ENCODE data around the gene BCAS3.

BCAS3 gene

DNA sequence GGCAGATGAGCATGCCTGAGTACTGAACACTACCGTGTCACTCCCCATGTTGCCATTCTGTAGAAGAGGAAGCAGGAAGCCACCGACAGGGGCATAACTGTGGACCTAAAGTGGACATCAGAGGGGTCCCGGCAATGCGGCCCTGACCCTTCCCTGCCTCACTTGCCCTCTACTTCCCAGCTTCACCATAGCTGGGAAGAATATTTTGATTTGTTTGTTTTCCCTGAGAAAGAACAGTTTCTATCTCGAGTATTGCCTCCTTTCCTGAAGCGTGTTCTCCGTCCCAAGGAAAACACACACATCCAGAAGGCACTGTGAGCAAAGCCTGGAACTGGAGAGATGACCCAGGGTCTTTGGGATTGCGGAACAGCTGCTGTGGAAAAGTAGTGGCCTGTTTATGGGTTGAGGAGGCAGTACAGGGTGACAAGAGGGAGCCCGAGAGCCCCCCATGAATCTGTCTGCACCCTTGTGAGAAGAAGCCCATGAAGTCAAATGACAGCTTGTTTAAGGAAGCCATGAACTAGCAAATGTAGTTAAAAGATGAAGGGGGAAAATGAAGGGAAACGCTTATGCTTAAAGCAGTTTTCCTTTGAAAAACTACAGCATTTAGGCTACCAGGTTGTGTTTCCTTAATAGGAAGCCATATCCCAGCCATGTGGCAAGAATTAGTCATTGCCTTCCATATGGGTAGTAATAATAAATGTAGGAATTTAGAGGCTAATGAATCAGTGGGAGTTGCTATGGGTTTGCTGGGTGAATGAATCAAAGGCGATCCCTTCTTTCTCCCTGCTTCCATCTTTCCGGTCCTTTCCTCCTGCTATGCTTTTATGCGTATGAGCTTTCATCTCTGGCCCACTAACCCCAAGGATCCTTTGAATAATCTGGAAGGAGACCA, 632.0 kb downstream of the BCAS3 start:
- DNase-seq, result no peak

DNA sequence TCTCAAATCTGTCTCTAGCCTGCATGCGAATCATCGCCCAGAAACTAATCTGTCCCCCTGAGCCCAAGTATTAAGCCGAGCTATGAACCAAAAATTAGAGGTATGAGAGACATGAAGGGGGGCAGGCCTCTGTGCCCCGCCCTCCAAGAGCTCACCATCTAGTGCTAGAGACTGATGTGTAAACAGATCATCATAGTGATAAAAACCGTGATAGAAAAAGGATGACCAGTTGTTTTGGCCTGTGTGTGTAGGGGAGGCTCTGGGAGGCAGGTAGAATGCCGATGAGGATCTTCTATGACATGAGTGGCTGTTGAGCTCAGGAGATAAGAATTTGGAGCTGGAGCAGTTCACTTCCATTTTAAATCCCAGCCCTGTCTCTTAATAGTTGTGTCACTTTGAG, 632.9 kb downstream of the BCAS3 start:
- DNase-seq, result no peak

DNA sequence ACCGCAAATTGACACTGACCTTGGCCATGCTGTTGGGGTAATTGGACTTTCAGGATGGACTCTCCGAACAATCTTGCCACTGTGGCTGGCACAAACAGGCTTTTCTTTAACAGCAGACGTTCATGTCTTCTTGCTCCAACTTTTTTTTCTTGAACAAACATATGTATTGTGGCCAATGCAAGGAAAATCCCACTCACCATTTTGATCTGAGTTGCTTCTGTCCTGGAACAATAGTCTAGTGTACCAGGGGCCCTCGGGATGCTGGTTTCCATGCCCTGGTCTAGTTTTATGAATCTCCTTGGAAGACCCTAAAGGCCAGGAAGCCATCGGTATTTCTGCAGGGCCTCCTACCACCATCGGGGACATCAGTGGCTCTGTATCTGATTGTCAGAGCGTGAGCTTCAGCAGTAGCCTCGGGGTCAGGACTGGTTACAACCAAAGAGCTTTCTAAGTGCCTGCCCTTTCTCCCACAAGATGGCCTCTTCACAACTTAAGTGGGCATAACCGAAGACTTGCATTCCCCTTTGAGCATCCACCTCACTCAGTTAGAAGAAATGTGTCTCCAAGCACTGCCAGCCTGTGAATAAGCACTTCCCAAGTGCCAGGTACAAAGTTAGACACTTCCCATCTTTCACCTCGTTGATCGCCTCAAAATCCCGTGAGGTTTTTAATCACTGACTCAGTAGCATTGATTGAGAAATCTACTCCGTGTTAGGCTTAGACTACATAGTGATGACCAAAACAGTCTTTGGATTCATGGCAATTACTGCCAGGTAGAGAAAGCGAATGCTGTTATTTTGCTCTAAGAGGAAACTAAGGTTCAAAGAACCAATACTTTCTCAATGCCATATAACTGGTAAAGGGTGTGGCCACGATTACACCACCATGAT, 635.0 kb downstream of the BCAS3 start:
- no peak for DNase-seq

DNA sequence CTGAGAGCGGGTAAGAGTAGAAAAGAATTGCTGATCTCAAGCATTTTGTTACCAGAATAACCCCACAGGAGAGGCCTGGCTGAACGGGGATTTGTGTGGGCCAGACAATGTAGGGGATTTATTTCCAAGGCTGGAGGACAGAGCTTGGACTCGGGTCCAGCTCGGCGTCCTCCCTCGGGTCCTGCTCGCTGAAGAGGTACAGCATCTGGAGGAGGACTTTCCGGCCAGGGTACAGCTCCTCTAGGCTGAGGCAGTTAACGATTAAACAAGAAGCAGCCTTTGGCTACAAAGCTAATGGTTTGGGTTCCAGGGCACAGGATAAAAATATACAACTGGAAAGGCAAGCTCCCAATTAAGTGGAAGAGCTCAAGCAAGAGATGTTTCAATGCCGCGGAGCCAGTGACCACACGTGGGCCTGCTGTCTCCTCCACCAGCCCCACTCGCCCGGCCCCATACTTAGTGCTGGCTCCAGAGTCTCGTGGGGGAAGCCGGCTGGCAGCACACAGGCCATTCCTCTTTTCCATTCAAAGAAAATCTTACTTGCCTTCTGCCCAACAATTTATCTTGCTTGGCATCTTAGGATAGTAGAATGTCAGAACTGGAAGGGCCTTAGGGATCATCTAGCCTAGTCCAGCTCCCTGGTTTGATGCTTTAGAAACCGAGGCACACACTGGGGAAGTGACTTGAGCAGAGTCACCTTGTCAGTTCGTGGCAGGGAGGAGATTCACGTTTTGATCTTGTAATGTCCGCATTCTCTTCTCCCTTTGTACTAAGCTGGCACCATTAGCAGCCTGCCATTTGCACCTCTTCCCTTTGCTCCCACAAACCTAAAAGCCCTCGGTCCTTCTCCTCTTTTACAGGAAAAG, 636.0 kb downstream of the BCAS3 start:
- DNase-seq, result no peak

DNA sequence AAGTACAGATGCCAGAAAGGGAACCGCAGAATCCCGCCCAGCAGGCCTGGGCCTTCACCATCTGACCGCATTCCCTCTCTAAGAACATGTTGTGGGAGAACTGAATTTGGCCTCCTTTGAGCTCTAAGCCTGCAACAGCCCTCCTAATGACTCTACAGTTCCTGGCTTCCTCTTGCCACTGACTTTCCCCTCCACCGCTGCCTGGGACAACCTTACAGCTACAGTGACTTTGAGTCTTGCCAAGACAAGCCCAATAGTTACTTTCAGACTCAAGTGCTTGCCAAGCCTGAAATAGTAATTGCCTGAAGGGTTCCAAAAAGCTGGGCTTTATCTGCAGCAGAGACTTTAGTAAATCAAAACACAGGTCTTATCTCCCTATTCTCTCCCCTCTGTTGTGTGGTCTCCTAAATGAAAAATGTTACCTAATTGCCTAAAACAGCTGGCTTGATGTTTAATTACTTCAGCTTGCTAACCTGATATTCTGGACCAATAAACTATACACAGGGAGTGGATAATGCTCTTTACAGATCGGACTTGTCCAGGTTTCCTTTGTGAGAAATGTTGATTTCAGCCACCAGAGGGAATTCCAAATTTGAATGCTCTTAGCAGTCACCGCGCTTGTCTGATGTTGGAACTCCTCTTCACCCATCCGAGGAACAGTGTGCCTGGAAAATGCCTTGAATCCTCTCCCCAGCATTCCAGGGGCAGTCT, 636.9 kb downstream of the BCAS3 start:
- no peak for DNase-seq

DNA sequence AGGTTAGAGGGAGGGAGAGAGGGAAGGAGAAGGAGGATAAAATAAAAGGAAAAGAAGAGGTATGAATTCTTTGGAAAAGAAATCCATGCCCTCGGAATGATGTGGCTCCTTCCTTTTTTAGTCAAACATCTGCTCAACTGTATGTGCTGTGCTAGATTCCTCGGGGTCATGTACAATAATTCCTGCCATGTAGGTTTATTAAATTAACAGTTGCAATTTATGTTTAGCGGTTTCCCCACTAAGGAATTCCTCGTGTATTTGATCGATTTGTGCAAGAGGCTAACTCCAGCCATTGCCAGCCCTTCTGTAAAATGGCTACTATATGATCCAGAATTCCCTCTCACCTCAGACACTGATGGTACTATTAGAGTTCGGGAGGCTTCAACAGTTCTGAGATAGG, 639.0 kb downstream of the BCAS3 start:
- DNase-seq, result no peak

DNA sequence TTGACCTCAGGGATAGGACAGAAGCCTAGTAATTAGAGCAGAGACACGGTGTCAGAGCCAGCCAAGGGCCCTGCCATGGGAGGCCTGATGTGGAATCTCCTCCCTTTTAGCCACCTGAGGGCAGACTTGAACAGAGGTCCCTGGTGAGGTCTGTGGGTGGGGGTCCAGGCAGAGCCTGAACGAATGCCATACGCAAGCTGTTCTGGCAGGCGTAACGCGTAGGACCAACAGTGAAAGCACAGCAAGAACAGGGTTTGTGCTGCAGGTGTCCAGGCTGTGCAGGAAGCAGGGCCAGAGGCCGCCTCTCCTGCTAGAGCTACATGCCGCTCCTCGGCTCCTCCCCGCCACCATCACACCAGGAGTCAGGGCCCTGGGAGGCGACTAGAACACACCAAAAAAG, 640.1 kb downstream of the BCAS3 start:
- no peak for DNase-seq

DNA sequence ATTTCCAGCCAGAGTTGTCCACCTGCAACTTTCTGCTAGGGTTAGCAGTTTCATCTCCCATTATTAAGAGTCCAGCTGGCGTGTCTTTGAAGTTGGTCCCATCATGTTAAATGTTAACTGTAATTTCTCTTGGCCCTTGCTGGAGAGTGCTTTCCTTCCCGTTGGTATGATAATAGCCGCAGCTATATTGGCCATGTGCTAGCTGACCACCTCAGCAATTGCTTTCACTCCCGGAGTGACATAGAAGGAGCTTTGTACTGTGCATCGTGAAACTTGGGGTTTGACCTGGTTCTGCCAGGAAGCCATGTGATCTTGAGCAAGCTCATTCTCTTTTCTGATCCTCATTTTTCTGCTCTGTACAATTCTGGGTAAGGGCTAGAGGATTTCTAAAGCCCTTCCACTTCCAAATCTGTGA, 641.0 kb downstream of the BCAS3 start:
- DNase-seq, result no peak

DNA sequence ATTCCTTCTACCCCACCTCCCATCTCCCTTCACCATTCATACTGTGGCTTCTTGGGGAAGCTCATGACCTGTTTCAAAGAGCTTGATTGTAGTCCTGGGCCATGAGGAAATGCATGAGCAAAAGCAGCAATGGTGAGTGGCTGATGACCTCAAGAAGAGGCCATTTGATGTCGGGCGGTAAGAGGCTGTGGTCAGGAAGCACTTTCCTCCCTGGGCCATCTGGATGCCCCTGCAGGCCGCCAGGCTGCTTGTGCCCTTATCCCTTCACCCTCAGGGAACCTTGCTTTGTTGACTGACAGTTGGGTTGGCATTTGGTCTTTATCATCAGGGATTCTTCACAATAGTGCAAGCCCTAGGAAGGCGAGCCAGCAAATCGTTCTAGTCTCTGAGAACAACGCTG, 643.7 kb downstream of the BCAS3 start:
- DNase-seq, result no peak

DNA sequence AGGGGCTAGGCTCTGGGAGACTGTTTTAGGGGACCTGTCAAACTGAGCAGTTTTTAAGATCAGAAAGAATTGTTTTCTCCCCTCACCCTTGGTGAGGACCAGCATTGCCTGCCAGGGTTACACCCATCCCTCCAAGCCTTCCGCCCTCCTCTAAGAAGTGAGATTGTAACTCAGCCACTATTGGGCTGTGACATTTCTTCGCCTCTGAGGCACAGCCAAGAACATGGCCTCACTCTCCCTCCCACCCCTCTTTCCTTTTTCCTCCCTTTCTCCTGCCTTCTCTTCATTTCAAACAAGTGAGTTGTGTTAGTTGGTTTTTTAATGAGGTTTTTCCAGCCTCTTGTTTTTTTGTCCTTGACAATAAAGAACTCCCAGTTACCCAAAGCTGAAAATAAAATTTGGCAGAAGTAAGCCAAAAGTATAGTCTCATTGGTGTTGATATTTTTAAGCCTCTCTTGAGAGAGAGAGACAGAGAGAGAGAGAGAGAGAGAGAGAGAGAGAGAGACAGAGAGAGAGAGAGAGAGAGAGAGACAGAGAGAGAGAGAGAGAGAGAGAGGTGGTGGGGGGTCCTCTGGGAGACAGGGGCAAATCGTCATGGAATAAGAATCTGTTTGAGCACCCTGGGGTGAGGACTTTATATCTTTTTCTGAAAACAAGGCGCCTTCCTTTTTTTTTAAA, 644.8 kb downstream of the BCAS3 start:
- no peak for DNase-seq

DNA sequence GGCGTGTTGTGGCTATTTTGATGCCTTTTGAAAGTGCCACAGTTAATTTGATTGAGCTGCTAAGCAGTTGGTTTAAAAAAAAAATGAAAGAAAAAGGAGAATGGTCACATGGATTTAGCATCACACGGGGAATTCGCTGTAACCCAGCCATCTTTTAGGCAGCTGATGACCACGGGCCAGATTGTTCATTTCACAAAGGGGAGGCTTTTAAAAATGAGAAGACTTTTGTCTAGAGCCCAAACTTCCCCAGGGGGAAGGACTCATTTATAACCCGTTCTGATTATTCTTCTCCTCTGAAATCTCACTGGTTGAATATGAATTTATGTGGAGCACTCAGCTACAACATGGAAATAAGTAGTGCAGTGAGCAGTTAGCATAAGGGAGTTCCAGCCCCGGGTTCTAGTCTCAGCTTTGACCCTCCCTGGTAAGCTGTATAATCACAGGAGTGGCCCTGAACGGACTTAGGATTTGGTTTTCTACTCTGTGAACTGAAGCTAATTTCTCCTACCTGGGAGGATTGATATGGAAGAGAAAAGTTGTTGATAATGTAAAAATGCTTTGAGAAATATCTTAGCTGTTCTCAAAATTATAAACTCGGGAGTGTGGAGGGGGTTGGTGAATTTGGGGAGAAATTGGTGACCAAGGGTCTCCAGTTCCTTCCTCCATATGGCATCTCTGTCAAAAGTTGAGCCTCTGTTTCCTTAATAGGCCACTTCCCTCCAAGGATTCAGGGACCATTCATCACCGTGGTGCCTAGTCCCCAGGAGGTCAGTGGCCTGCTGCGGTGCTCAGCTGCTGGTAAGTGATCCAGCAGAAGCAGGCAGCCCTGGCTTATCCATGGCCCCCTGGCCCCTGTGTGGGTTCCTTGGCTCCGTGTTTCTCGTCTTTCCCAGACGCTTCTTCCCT, 645.6 kb downstream of the BCAS3 start:
- no peak for DNase-seq

DNA sequence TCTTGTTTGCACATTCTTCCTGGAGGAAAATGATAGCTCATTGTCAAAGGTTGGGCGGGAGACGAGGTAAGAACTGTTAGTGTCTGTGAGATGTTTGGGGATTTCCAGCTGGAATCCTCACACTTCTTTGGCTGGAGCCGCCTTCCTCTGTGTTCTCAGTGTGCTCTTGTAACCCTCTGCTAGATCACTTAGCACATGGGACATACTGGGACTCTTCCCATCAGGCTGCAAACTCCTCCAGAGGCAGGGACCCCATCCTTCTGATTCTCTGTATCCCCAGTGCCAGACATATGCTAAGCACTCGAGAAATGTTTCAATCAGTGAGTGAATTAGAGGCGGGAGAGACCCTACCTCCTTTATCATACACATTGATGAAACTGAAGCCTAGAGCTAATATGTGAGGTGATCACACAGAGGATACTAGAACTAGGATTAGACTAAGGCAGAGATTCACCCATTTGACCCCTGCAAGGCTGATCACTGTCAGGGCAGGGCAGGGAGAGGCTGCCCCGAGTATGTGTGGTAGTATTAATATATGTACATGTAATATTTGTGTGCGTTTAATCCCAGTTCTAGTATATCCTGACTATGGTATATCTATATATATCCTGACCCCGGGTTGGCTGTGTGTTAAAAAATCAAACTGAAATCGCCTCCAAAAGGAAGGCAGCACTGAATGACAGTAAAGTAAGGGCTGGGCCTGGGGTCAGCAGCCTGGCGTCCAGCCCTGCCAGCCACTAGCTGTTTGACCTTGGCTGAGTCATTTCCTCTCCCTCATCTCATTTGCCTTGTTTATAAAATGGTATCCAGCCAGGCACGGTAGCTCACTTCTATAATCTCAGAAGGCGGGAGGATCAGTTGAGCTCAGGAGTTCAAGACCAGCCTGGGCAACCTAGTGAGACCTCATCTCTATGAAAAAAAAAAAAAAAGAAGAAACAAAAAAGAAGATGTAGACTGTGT, 646.5 kb downstream of the BCAS3 start:
- no peak for DNase-seq

DNA sequence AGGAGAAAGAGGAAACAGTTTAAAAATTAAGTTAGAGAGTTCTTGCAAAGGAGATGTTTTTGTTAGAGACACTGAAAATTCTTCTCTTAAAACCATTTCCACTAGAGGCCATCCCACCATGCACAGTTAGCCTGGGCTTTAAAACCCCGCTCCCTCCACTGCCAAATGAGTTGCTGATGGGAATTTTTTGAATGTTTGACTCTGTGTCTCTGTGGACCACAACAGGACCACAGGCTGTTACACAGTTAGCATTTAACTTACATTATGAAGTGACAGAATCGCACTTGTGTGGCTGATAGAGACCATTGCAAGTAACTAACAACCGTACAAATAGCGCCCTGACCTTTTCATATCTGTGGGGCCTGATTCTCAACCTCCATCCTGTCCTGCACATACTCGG, 647.3 kb downstream of the BCAS3 start:
- no peak for DNase-seq

DNA sequence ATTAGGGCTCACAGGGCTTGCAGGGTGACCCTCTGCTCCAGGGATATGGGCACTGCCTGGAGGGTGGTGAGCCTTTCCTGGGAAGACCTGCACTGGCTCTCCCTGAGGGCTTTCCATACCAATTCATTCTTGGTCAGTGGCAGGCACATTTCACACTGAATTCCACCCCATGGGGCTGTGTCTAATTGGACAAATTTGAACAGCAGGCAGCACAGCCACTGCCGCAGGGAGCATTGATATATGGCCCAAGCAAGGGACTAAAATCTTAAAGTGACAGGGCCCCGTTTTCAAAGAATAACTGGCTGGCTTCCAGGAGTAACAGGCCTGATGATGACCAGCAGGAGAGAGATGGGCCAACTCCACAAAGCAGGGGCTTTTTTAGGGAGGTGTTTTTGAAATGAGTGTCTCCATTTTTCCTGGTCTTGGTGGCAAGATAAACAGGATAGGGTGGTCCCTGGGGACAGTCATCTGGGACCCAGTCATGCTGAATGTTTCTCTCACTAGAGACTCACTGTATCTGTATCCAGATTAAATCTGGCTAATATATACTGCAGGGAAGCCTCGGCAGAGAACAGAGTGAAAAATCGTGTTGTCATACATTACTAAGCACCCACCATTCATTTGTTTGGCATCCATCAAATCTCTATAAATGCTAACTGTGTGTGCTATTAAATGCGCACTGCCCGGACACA, 647.9 kb downstream of the BCAS3 start:
- no peak for DNase-seq

DNA sequence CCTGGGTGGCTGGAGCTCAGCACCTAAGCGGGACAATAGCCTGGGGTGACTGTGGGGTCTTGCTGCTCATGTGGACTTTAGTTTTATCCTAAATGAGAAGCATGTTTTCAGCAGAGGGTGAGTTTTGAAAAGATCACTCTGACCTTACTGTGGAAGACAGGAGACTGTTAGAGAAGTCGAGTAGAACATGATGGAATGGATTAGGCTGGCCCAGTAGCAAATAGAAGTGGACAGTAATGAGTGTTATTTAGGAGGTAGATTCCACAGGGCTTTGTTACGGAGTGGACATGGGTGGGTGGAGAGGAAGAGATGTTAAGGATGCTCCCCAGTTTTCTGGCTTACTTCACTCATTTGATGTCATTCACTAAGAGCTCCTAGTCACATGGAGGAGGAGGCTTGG, 648.7 kb downstream of the BCAS3 start:
- no peak for DNase-seq

DNA sequence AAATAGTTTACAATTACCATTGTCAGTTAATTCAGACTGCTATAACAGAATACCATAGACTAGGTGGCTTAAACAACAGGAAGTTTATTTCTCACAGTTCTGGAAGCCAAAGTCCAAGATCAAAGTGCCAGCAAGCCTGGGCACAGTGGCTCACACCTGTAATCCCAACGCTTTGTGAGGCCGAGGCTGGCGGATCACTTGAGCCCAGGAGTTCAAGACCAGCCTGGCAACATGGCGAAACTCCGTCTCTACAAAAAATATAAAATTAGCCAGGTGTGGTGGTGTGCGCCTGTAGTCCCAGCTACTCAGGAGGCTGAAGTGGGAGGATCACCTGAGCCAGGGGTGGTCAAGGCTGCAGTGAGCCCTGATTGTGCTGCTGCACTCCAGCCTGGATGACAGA, 650.7 kb downstream of the BCAS3 start:
- no peak for DNase-seq

DNA sequence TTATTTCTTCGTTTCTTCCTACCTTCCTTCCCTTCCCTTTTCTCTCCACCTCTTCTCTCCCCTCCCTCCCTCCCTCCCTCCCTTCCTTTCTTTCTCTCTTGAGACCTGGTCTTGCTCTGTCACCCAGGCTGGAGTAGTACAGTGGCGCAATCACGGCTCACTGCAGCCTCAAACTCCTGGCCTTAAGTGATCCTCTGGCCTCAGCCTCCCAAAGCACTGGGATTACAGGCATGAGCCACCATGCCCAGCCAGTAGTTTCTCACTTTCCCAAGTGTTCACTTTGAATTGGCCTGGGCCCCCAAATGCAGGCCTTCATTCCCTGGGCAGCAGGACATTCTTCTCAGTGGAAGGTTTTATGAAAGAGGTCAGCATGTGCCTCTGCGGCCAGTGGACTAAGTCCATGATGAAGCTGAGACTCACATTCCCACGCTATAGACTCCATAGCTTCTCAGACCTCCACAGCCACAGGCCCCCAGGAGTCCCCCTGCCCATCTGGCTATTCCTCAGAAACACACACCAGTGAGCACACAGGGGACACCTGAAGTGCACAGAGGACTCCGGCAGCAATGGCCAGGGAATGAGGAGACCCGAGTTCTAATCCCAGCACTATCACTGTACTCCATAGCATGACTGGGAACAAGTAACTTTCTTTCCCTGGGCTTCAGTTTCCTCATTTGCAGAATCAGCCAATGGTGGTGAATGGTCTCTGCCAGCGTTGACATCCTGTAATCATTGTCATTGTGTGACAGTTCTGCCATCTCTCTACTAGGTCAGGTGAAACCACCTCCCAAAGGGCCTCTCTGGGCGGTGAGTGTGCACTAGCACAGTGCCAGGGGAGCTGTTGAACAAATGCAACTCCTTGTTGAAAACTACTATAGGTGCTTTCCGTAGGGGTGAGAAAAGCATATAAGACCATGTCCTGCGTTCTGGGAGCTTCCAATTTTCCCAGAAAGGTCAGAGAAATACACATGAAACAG, 652.8 kb downstream of the BCAS3 start:
- no peak for DNase-seq

DNA sequence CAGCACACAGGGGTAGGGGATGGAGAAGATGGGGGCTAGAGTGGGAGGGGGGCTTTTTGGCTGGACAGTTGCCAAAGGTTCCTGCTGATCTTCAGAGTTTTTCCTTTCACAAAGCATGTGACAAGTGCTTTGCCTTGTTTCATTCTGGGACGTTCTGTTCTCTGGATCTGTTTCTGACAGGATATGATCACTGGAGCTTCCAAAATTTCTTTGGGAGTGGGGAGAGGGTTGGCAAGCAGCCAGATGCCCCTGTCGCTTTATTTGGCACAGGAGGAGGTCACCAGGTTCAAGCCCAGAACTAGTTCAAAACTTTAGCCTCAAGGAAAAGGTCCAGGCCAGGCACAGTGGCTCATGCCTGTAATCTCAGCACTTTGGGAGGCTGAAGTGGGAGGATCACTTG, 653.5 kb downstream of the BCAS3 start:
- DNase-seq, result no peak
